T-cell (primary cell): ENCODE measurements around the gene DTX3. TPM values are rescaled to one million over a fixed set of nuclear protein-coding genes. Genes with fewer than 3 reads are reported as not detected.
"Not testable (repeated sequence)": the region's sequence is repeated elsewhere in the genome, so short reads cannot be mapped to it uniquely, and the experiment has no call there.

ENCODE experiments used
- ATAC-seq, 4 experiments: fragments of 200-7000 bp in 3 of 4; fragments of 150-1000 bp in 1 of 4; cut with Tn5 transposase; replicated peaks in 1 of 4; 1 replicate in 3 of 4; 2 replicates in 1 of 4; pipeline ENCODE4 v1.10.0; 2021; ENCODE audit warnings: moderate library complexity in 3 of 4, mild to moderate bottlenecking in 2 of 4, moderate number of reproducible peaks in 1 of 4
- CTCF ChIA-PET, 2 donors: fragments of 300-600 bp; sonication (Branson Sonifier 250); formaldehyde crosslinking; loops; one replicate each; lab custom pipeline; 2022; ENCODE audit warnings: antibody characterized with exemption in 2 of 2; lab: Charles Lee
- POLR2A ChIA-PET, 2 donors: fragments of 300-600 bp; sonication (Branson Sonifier 250); formaldehyde crosslinking; loops; one replicate each; lab custom pipeline; 2022; ENCODE audit warnings: antibody characterized with exemption in 2 of 2; lab: Charles Lee
- DNase-seq, 35 experiments: peaks; one replicate each; pipeline versions ENCODE4 v3.0.0 to v3.0.0-alpha.2; 2013 to 2023
- H3K27ac ChIP-seq: one replicate; pipeline ENCODE4 v1.5.1; 2013; ENCODE audit warnings: low read length
- H3K27me3 ChIP-seq, 2 experiments: replicated peaks in 1 of 2; 1 replicate in 1 of 2; 2 replicates in 1 of 2; pipeline versions ENCODE4 v1.6.1 to v1.7.0; 2013; ENCODE audit warnings: low read length in 1 of 2, mixed read lengths in 1 of 2; ENCODE audit not compliant: control insufficient read depth in 2 of 2, insufficient read depth in 2 of 2; ENCODE audit errors: extremely low read depth in 1 of 2
- H3K36me3 ChIP-seq, 2 donors: 1 replicate in 1 of 2; 2 replicates in 1 of 2; pipeline versions ENCODE4 v1.6.1 to v1.7.0; 2013; ENCODE audit warnings: low read length in 1 of 2; ENCODE audit not compliant: control insufficient read depth in 2 of 2, insufficient read depth in 1 of 2; ENCODE audit errors: extremely low read depth in 1 of 2
- H3K4me1 ChIP-seq, 2 experiments: 1 replicate in 1 of 2; 2 replicates in 1 of 2; pipeline versions ENCODE4 v1.6.1 to v1.7.0; 2013; ENCODE audit warnings: low read length in 2 of 2, mixed read lengths in 1 of 2; ENCODE audit not compliant: insufficient read depth in 2 of 2, control insufficient read depth in 1 of 2; ENCODE audit errors: extremely low read depth in 1 of 2
- H3K4me3 ChIP-seq, 2 donors: 1 replicate in 1 of 2; 2 replicates in 1 of 2; pipeline versions ENCODE4 v1.5.1 to v1.7.0; 2013; ENCODE audit warnings: mild to moderate bottlenecking in 2 of 2, low read length in 1 of 2, moderate library complexity in 1 of 2; ENCODE audit not compliant: control insufficient read depth in 1 of 2; ENCODE audit errors: extremely low read depth in 1 of 2
- H3K9me3 ChIP-seq: 2 replicates; pipeline ENCODE4 v1.7.0; 2013
- H3K27ac Mint-ChIP-seq, 2 donors: one replicate each; pipeline ENCODE4 v1.8.0; 2020 to 2021; ENCODE audit warnings: mild to moderate bottlenecking in 2 of 2, mixed read lengths in 2 of 2
- H3K27me3 Mint-ChIP-seq, 2 donors: one replicate each; pipeline ENCODE4 v1.8.0; 2021 to 2022; ENCODE audit warnings: mixed read lengths in 2 of 2
- H3K36me3 Mint-ChIP-seq: one replicate; pipeline ENCODE4 v1.8.0; 2021; ENCODE audit warnings: mixed read lengths
- H3K4me1 Mint-ChIP-seq, 3 donors: one replicate each; pipeline ENCODE4 v1.8.0; 2020 to 2022; ENCODE audit warnings: mixed read lengths in 3 of 3, mild to moderate bottlenecking in 1 of 3
- H3K4me3 Mint-ChIP-seq, 3 donors: one replicate each; pipeline ENCODE4 v1.8.0; 2020 to 2022; ENCODE audit warnings: mild to moderate bottlenecking in 3 of 3, mixed read lengths in 3 of 3, moderate library complexity in 3 of 3
- H3K9me3 Mint-ChIP-seq, 3 donors: one replicate each; pipeline ENCODE4 v1.8.0; 2020 to 2022; ENCODE audit warnings: mixed read lengths in 3 of 3
- WGBS: methylation state at CpG from one replicate; pipeline ENCODE4 v1.1.5; 2013; ENCODE audit warnings: missing lambda C conversion rate; ENCODE audit not compliant: insufficient coverage; 5-methylcytosine and 5-hydroxymethylcytosine counted together
- total RNA-seq, 35 experiments: library from RNA in 6 of 35; stranded (reverse) in 6 of 35; fragments of 120-200 nt in 1 of 35; gene quantifications; one replicate each; pipeline versions ENCODE4 v1.2.1 to v1.2.4 and lab custom pipeline; 2013 to 2026

The DTX3 gene
- total RNA-seq, 5 donors from 2014 or later (not counting 1 experiment from before 2014, with no cell fraction given): 27.1 to 37.2 (median 30.4) TPM

DNA sequence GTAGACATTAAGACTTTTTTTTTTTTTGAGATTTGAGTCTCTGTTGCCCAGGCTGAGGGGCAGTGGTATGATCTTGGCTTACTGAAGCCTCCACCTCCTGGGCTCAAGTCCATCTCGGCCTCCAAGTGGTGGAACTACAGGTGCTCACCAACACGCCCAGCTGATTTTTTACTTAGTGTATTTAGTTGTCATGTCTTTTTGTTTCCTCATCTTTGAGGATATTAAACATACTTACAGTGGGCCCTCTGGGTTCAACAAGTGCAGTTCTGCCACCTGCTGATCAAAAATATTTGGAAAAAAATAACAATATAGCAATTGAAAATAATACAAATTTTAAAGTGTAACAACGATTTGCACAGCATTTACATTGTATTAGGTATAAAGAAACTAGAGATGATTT, 32.7 kb downstream of the DTX3 start:
- ChIA-PET CTCF (interaction anchor here in 1 of 2 donors (0.8 to 1.2 kb wide), 3 partner anchors 54 to 178 kb away, joined by 3 to 4 read pairs (median 4); no protein-coding TSS in a partner anchor), POLR2A (interaction anchor here in 1 of 2 donors (0.9 kb wide), 1 partner anchor 157 kb away, joined by 3 read pairs; the partner anchor contains the start of gene ARHGAP9)
- Histone ChIP-seq H3K4me1 (peaks cover 0 to 10% of the 10 kb centered on the region in 2 experiments), H3K27ac (no peak overlapping the region), H3K9me3 (no peaks in the 10 kb centered on the region), H3K36me3 (no peaks in the 10 kb centered on the region), H3K4me3 (no peak overlapping the region), H3K27me3 (peaks cover 3 to 36% of the 10 kb centered on the region in 2 experiments)
- Mint-ChIP-seq H3K9me3 (no peaks in the 10 kb centered on the region), H3K4me1 (peaks cover 0 to 6% (median 5%) of the 10 kb centered on the region in 3 donors), H3K4me3 (no peak overlapping the region), H3K36me3 (no peaks in the 10 kb centered on the region), H3K27me3 (peaks cover 16 to 34% of the 10 kb centered on the region in 2 donors), H3K27ac (no peak overlapping the region)
- ATAC-seq (no peak), DNase-seq (no peak)
- WGBS: no CpG with 5 or more reads among the region's 3 CpGs

DNA sequence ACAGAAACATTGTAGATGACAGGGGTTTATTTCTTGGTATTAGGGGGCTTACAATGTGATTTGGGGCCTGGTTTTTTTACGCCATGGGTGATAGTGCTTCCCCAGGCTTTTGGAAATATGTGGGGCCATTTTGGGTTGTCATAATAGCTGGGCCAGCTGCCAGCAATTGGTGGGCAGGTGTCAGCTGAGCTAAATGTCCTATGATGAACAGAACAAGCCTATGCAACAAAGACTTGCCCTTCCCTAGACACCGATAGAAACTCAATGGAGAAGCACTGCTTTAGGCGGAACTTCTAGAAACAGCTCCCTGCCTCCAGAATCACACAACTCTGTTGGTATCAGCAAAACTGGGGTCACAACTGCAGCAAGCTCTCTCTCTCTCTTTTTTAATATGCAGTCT, 33.5 kb downstream of the DTX3 start:
- H3K4me3 ChIP-seq: no peak overlapping the region
- no peak for DNase-seq
- ATAC-seq: no peak
- Mint-ChIP-seq H3K36me3 (no peaks in the 10 kb centered on the region), H3K4me1 (peaks cover 0 to 5% (median 5%) of the 10 kb centered on the region in 3 donors), H3K9me3 (no peaks in the 10 kb centered on the region), H3K4me3 (no peak overlapping the region), H3K27me3 (peaks cover 16 to 33% of the 10 kb centered on the region in 2 donors), H3K27ac (no peak overlapping the region)
- H3K36me3 ChIP-seq: no peaks in the 10 kb centered on the region
- CTCF ChIA-PET: interaction anchor here in 1 of 2 donors (0.8 to 1.2 kb wide), 3 partner anchors 55 to 179 kb away, joined by 3 to 4 read pairs (median 4); no protein-coding TSS in a partner anchor
- POLR2A ChIA-PET: interaction anchor here in 1 of 2 donors (0.9 kb wide), 1 partner anchor 158 kb away, joined by 3 read pairs; the partner anchor contains the start of gene ARHGAP9
- H3K27ac ChIP-seq: no peak overlapping the region
- WGBS: 100% methylated on average over 1 of the region's 3 CpGs
- H3K27me3 ChIP-seq: peaks cover 3 to 33% of the 10 kb centered on the region in 2 experiments
- H3K4me1 ChIP-seq: peaks cover 0 to 3% of the 10 kb centered on the region in 2 experiments
- H3K9me3 ChIP-seq: no peaks in the 10 kb centered on the region

- Histone ChIP-seq H3K4me1 (no peaks in the 10 kb centered on the region), H3K9me3 (no peaks in the 10 kb centered on the region), H3K27ac (no peak overlapping the region), H3K36me3 (no peaks in the 10 kb centered on the region), H3K27me3 (peaks cover 0 to 24% of the 10 kb centered on the region in 2 experiments), H3K4me3 (no peak overlapping the region)
- no peaks in the 10 kb centered on the region for H3K4me1 Mint-ChIP-seq
- no peak overlapping the region for H3K27ac Mint-ChIP-seq
- 82% methylated on average over 5 of the region's 7 CpGs for WGBS
- DNase-seq: no peak
- peaks cover 13 to 21% of the 10 kb centered on the region in 2 donors for H3K27me3 Mint-ChIP-seq
- no peak for ATAC-seq
- POLR2A ChIA-PET: no interaction called here
- H3K4me3 Mint-ChIP-seq: no peak overlapping the region
- no peaks in the 10 kb centered on the region for H3K9me3 Mint-ChIP-seq
- CTCF ChIA-PET: interaction anchor here in 1 of 2 donors (0.6 kb wide), 1 partner anchor 45 kb away, joined by 3 read pairs; no protein-coding TSS in a partner anchor
- H3K36me3 Mint-ChIP-seq: no peaks in the 10 kb centered on the region
Observed at GRCh38 chr12:57640175-57641042, 35.8 kb downstream of the DTX3 start.

- CTCF ChIA-PET: interaction anchor here (0.6 to 0.7 kb wide), 2 partner anchors 9 to 33 kb away, joined by 3 read pairs; partner anchors contain the start of gene B4GALNT1 (in 1 of the 2)
- peaks cover 13 to 21% of the 10 kb centered on the region in 2 donors for H3K27me3 Mint-ChIP-seq
Observed at GRCh38 chr12:57641699-57642442, 37.2 kb downstream of the DTX3 start.

GRCh38 chr12:57645990-57646658, 41.5 kb downstream of the DTX3 start:
- H3K9me3 Mint-ChIP-seq, ATAC-seq, H3K27me3 ChIP-seq, H3K36me3 Mint-ChIP-seq, H3K4me3 Mint-ChIP-seq, H3K27ac ChIP-seq, H3K27ac Mint-ChIP-seq, H3K36me3 ChIP-seq, H3K4me1 ChIP-seq, H3K27me3 Mint-ChIP-seq, DNase-seq, H3K4me1 Mint-ChIP-seq, H3K9me3 ChIP-seq, H3K4me3 ChIP-seq, POLR2A ChIA-PET: not testable (repeated sequence)
- WGBS: no CpG with 5 or more reads among the region's 13 CpGs
- CTCF ChIA-PET: interaction anchor here in 1 of 2 donors (0.7 kb wide), 1 partner anchor 11 kb away, joined by 4 read pairs; no protein-coding TSS in a partner anchor

More at GRCh38 chr12:57641699-57642442, 37.2 kb downstream of the DTX3 start:
- no peaks in the 10 kb centered on the region for H3K9me3 ChIP-seq
- POLR2A ChIA-PET: no interaction called here
- H3K27ac ChIP-seq: no peak overlapping the region
- no peaks in the 10 kb centered on the region for H3K4me1 Mint-ChIP-seq
- peaks cover 0 to 16% of the 10 kb centered on the region in 2 experiments for H3K27me3 ChIP-seq
- DNase-seq: no peak
- H3K27ac Mint-ChIP-seq: no peak overlapping the region
- no peaks in the 10 kb centered on the region for H3K4me1 ChIP-seq
- H3K4me3 Mint-ChIP-seq: no peak overlapping the region
- no peaks in the 10 kb centered on the region for H3K36me3 Mint-ChIP-seq
- H3K4me3 ChIP-seq: no peak overlapping the region
- no peak for ATAC-seq
- WGBS: 30% methylated on average over 2 of the region's 5 CpGs
- H3K9me3 Mint-ChIP-seq: peaks cover 0 to 4% (median 2%) of the 10 kb centered on the region in 3 donors
- H3K36me3 ChIP-seq: no peaks in the 10 kb centered on the region
